SK-N-SH (cell line): ENCODE data around the gene TCF7L2. TPM values are rescaled to one million over a fixed set of nuclear protein-coding genes. Genes with fewer than 3 reads are reported as not detected.

Experiments
- CTCF ChIA-PET: fragments of 300-600, 350-600 bp; formaldehyde crosslinking; extraction: SDS; loops from one replicate; lab custom pipeline; 2021; lab: Yijun Ruan, JAX
- POLR2A ChIA-PET: fragments of 350-600 bp; sonication (Branson Sonifier 250); formaldehyde crosslinking; extraction: SDS; loops from one replicate; lab custom pipeline; 2020; ENCODE audit warnings: antibody characterized with exemption, inconsistent platforms; lab: Yijun Ruan, JAX
- DNase-seq: peaks from one replicate; pipeline ENCODE4 v3.0.0; 2012
- H2AFZ ChIP-seq: fragments of 200-600 bp; sonication (generic); 2 replicates; pipeline ENCODE4 v1.8.1; 2016; ENCODE audit warnings: antibody characterized with exemption, mild to moderate bottlenecking, low read depth
- H3F3A ChIP-seq: fragments of 200-600 bp; sonication (generic); replicated peaks from 2 replicates; pipeline ENCODE3; 2016; ENCODE audit warnings: antibody characterized with exemption, mild to moderate bottlenecking; ENCODE audit not compliant: insufficient read depth
- H3K27ac ChIP-seq, 2 experiments: fragments of 200-500 bp in 1 of 2; fragments of 200-600 bp in 1 of 2; sonication (Bioruptor generic) in 1 of 2; sonication (generic), shearing (Covaris generic) in 1 of 2; 2 replicates each; pipeline versions ENCODE4 v1.5.1 to v1.6.1; 2014 to 2016; ENCODE audit warnings: low read depth in 2 of 2, inconsistent platforms in 1 of 2, low read length in 1 of 2, mild to moderate bottlenecking in 1 of 2, mixed read lengths in 1 of 2
- H3K27me3 ChIP-seq: fragments of 200-600 bp; sonication (generic), shearing (Covaris generic); 2 replicates; pipeline ENCODE4 v1.6.1; 2016; ENCODE audit warnings: mixed run types; ENCODE audit not compliant: insufficient read depth
- H3K36me3 ChIP-seq, 2 experiments: fragments of 200-500 bp in 1 of 2; fragments of 200-600 bp in 1 of 2; sonication (Bioruptor generic) in 1 of 2; sonication (generic) in 1 of 2; replicated peaks in 1 of 2; 2 replicates each; pipeline versions ENCODE3 to v1.5.1; 2014 to 2016; ENCODE audit warnings: low read length in 1 of 2, mild to moderate bottlenecking in 1 of 2; ENCODE audit not compliant: insufficient read depth in 2 of 2, control insufficient read depth in 1 of 2
- H3K4me1 ChIP-seq, 2 experiments: fragments of 200-500 bp in 1 of 2; fragments of 200-600 bp in 1 of 2; sonication (Bioruptor generic) in 1 of 2; sonication (generic), shearing (Covaris generic) in 1 of 2; 2 replicates each; pipeline versions ENCODE4 v1.5.1 to v1.6.1; 2014 to 2016; ENCODE audit warnings: low read depth in 1 of 2, low read length in 1 of 2, mixed run types in 1 of 2; ENCODE audit not compliant: insufficient read depth in 2 of 2, control insufficient read depth in 1 of 2
- H3K4me2 ChIP-seq: fragments of 200-600 bp; sonication (generic), shearing (Covaris generic); 2 replicates; pipeline ENCODE4 v1.6.1; 2017; ENCODE audit warnings: mixed run types
- H3K4me3 ChIP-seq, 2 experiments: fragments of 200-500 bp in 1 of 2; fragments of 200-600 bp in 1 of 2; sonication (Bioruptor generic) in 1 of 2; sonication (generic), shearing (Covaris generic) in 1 of 2; 2 replicates each; pipeline versions ENCODE4 v1.5.1 to v1.8.1; 2014 to 2016; ENCODE audit warnings: low read depth in 2 of 2, inconsistent platforms in 1 of 2, low read length in 1 of 2, mild to moderate bottlenecking in 1 of 2, mixed read lengths in 1 of 2, moderate library complexity in 1 of 2
- H3K79me2 ChIP-seq: fragments of 200-600 bp; sonication (generic); 2 replicates; pipeline ENCODE4 v1.8.1; 2017; ENCODE audit warnings: mild to moderate bottlenecking; ENCODE audit not compliant: insufficient read depth
- H3K9ac ChIP-seq: fragments of 200-600 bp; sonication (generic); 2 replicates; pipeline ENCODE4 v1.6.1; 2017; ENCODE audit warnings: mixed run types
- H3K9me2 ChIP-seq: fragments of 200-600 bp; sonication (generic); 2 replicates; pipeline ENCODE4 v1.6.1; 2017; ENCODE audit warnings: mixed run types
- H3K9me3 ChIP-seq: fragments of 200-600 bp; sonication (generic); 2 replicates; pipeline ENCODE4 v1.6.1; 2017; ENCODE audit warnings: mixed run types, mild to moderate bottlenecking, moderate library complexity
- H4K20me1 ChIP-seq: fragments of 200-600 bp; sonication (generic); 2 replicates; pipeline ENCODE4 v1.6.1; 2017; ENCODE audit warnings: mild to moderate bottlenecking, mixed run types; ENCODE audit not compliant: insufficient read depth
- CHD2 ChIP-seq: fragments of 150-350 bp; IDR thresholded peaks from 2 replicates; pipeline ENCODE4 v1.6.1; 2018; ENCODE audit warnings: low read length; ENCODE audit not compliant: partially characterized antibody
- ELF1 ChIP-seq: IDR thresholded peaks from 2 replicates; pipeline ENCODE4 v1.4.0; 2012
- FOSL2 ChIP-seq: IDR thresholded peaks from 2 replicates; pipeline ENCODE4 v1.4.0; 2012; ENCODE audit warnings: low read depth, mild to moderate bottlenecking, moderate library complexity, borderline replicate concordance
- FOXM1 ChIP-seq: IDR thresholded peaks from 2 replicates; pipeline ENCODE4 v1.4.0; 2012; ENCODE audit warnings: low read depth, mild to moderate bottlenecking
- GABPA ChIP-seq: IDR thresholded peaks from 2 replicates; pipeline ENCODE4 v1.4.0; 2012; ENCODE audit warnings: low read depth, mild to moderate bottlenecking
- GATA2 ChIP-seq: sonication (generic); formaldehyde crosslinking; IDR thresholded peaks from 2 replicates; pipeline ENCODE4 v1.5.0; 2020; ENCODE audit warnings: mild to moderate bottlenecking, missing genetic modification reagents
- IRF3 ChIP-seq: fragments of 150-350 bp; IDR thresholded peaks from 2 replicates; pipeline ENCODE4 v1.6.1; 2016; ENCODE audit warnings: mild to moderate bottlenecking, low read depth, low read length
- JUND ChIP-seq: IDR thresholded peaks from 2 replicates; pipeline ENCODE4 v1.4.0; 2012
- MEF2A ChIP-seq: IDR thresholded peaks from 2 replicates; pipeline ENCODE4 v1.4.0; 2012; ENCODE audit warnings: low read depth, borderline replicate concordance
- MXI1 ChIP-seq: IDR thresholded peaks from 2 replicates; pipeline ENCODE4 v1.6.1; 2012; ENCODE audit warnings: mild to moderate bottlenecking, low read depth, low read length, improper control_type of control experiment
- NFIC ChIP-seq: IDR thresholded peaks from 2 replicates; pipeline ENCODE4 v1.4.0; 2012; ENCODE audit warnings: borderline replicate concordance
- NRF1 ChIP-seq: IDR thresholded peaks from 2 replicates; pipeline ENCODE4 v1.6.1; 2012; ENCODE audit warnings: low read depth, mild to moderate bottlenecking, low read length
- REST ChIP-seq: IDR thresholded peaks from 2 replicates; pipeline ENCODE4 v1.6.1; 2012; ENCODE audit warnings: mild to moderate bottlenecking, low read depth, low read length, moderate library complexity
- RFX5 ChIP-seq: IDR thresholded peaks from 2 replicates; pipeline ENCODE4 v1.6.1; 2012; ENCODE audit warnings: mild to moderate bottlenecking, improper control_type of control experiment, low read length
- SIN3A ChIP-seq: IDR thresholded peaks from 2 replicates; pipeline ENCODE4 v1.6.1; 2012; ENCODE audit warnings: low read depth, mild to moderate bottlenecking, low read length, moderate library complexity, borderline replicate concordance
- SMC3 ChIP-seq: IDR thresholded peaks from 2 replicates; pipeline ENCODE4 v1.6.1; 2012; ENCODE audit warnings: low read depth, low read length, improper control_type of control experiment
- TCF12 ChIP-seq: IDR thresholded peaks from 2 replicates; pipeline ENCODE4 v1.4.0; 2012
- TEAD4 ChIP-seq: IDR thresholded peaks from 2 replicates; pipeline ENCODE4 v1.4.0; 2012; ENCODE audit warnings: mild to moderate bottlenecking, borderline replicate concordance; ENCODE audit not compliant: insufficient read depth
- USF1 ChIP-seq: IDR thresholded peaks from 2 replicates; pipeline ENCODE4 v1.4.0; 2012; ENCODE audit warnings: low read depth, borderline replicate concordance
- YY1 ChIP-seq: IDR thresholded peaks from 2 replicates; pipeline ENCODE4 v1.4.0; 2012; ENCODE audit warnings: low read depth, mild to moderate bottlenecking
- ZBTB33 ChIP-seq: IDR thresholded peaks from 2 replicates; pipeline ENCODE4 v1.4.0; 2012; ENCODE audit warnings: low read depth, borderline replicate concordance
- WGBS: methylation state at CpG from one replicate; pipeline ENCODE4 v1.1.6; 2017; ENCODE audit warnings: low lambda C conversion rate; 5-methylcytosine and 5-hydroxymethylcytosine counted together
- polyA plus RNA-seq, 3 experiments: library from polyadenylated mRNA; depleted of rRNA; stranded (reverse); fragments of >200 nt; gene quantifications; 2 replicates each; pipeline ENCODE4 v1.2.3, GENCODE V29; 2012
- TF ChIP-seq, protein P1 (sequence below): fragments of 150-350 bp; IDR thresholded peaks from 2 replicates; pipeline ENCODE4 v1.6.1; 2017; ENCODE audit warnings: antibody characterized with exemption, low read length, low read depth, borderline replicate concordance

TCF7L2 gene
- polyA plus RNA-seq, 1 of the 3 experiments (the other 2 are of a cell fraction) = 10.2 TPM

- TF ChIP-seq MEF2A = no peak
- no peak for TF ChIP-seq SMC3
- TF ChIP-seq RFX5 = no peak
- no peak for TF ChIP-seq CHD2
- TF ChIP-seq NRF1 = no peak
- TF ChIP-seq ELF1 = no peak
- no peak for TF ChIP-seq GATA2 (CRISPR knock-in tag)
- TF ChIP-seq IRF3 = no peak
- TF ChIP-seq TEAD4 = no peak
- TF ChIP-seq USF1 = no peak
- TF ChIP-seq GABPA = no peak
- TF ChIP-seq ZBTB33 = no peak
- no peak for TF ChIP-seq MXI1
- TF ChIP-seq FOXM1 = no peak
- TF ChIP-seq TCF12 = no peak
- no peak for TF ChIP-seq YY1
- ChIA-PET POLR2A (no interaction called here), CTCF (no interaction called here)
- H3K4me1 ChIP-seq = no peaks in the 10 kb centered on the region
- H4K20me1 ChIP-seq = no peaks in the 10 kb centered on the region
- no peaks in the 10 kb centered on the region for H3K9me2 ChIP-seq
- H3K27ac ChIP-seq = no peak overlapping the region
- DNase-seq = no peak
- H3K4me3 ChIP-seq = no peak overlapping the region
- peaks cover 3% of the 10 kb centered on the region; the same call in 1 of the 2 replicates for H3K9me3 ChIP-seq
- no peaks in the 10 kb centered on the region for H3F3A ChIP-seq
- H2AFZ ChIP-seq = no peak overlapping the region
- H3K9ac ChIP-seq = no peak overlapping the region
- H3K4me2 ChIP-seq = no peak overlapping the region
- no peaks in the 10 kb centered on the region for H3K36me3 ChIP-seq
- 94% methylated on average over 4 of the region's 4 CpGs for WGBS
- no peaks in the 10 kb centered on the region for H3K27me3 ChIP-seq
- H3K79me2 ChIP-seq = no peaks in the 10 kb centered on the region
Observed at GRCh38 chr10:112932658-112933057, 17.4 kb upstream of the TCF7L2 start.

- no peak overlapping the region for H3K4me2 ChIP-seq
- no peak overlapping the region for H3K4me3 ChIP-seq
- no peaks in the 10 kb centered on the region for H3K9me2 ChIP-seq
- no peaks in the 10 kb centered on the region for H4K20me1 ChIP-seq
- no peaks in the 10 kb centered on the region for H3K36me3 ChIP-seq
- no peak overlapping the region for H2AFZ ChIP-seq
- H3K4me1 ChIP-seq = no peaks in the 10 kb centered on the region
- H3K9me3 ChIP-seq = peaks cover 3% of the 10 kb centered on the region; the same call in 1 of the 2 replicates
- no peak for DNase-seq
- H3K27ac ChIP-seq = no peak overlapping the region
- WGBS = 54% methylated on average over 2 of the region's 2 CpGs
- no peaks in the 10 kb centered on the region for H3K79me2 ChIP-seq
- no peaks in the 10 kb centered on the region for H3F3A ChIP-seq
- ChIA-PET POLR2A (no interaction called here), CTCF (no interaction called here)
- no peak overlapping the region for H3K9ac ChIP-seq
- H3K27me3 ChIP-seq = no peaks in the 10 kb centered on the region
- TF ChIP-seq FOSL2 (no peak), JUND (no peak), SIN3A (no peak), GATA2 (CRISPR knock-in tag) (no peak), NFIC (no peak), YY1 (no peak), REST (no peak), GABPA (no peak)
- TF ChIP-seq, protein P1, sequence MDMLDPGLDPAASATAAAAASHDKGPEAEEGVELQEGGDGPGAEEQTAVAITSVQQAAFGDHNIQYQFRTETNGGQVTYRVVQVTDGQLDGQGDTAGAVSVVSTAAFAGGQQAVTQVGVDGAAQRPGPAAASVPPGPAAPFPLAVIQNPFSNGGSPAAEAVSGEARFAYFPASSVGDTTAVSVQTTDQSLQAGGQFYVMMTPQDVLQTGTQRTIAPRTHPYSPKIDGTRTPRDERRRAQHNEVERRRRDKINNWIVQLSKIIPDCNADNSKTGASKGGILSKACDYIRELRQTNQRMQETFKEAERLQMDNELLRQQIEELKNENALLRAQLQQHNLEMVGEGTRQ = no peak
Observed at GRCh38 chr10:112934193-112934592, 15.9 kb upstream of the TCF7L2 start.
